ENCODE results near the gene MCU. TPM values are rescaled to one million over a fixed set of nuclear protein-coding genes. Genes with fewer than 3 reads are reported as not detected.
"Not testable (repeated sequence)": the region's sequence is repeated elsewhere in the genome, so short reads cannot be mapped to it uniquely, and the experiment has no call there.

The MCU gene
- total RNA-seq, 4 donors from 2014 or later = 14.9 to 20.6 (median 19.5) TPM

DNA sequence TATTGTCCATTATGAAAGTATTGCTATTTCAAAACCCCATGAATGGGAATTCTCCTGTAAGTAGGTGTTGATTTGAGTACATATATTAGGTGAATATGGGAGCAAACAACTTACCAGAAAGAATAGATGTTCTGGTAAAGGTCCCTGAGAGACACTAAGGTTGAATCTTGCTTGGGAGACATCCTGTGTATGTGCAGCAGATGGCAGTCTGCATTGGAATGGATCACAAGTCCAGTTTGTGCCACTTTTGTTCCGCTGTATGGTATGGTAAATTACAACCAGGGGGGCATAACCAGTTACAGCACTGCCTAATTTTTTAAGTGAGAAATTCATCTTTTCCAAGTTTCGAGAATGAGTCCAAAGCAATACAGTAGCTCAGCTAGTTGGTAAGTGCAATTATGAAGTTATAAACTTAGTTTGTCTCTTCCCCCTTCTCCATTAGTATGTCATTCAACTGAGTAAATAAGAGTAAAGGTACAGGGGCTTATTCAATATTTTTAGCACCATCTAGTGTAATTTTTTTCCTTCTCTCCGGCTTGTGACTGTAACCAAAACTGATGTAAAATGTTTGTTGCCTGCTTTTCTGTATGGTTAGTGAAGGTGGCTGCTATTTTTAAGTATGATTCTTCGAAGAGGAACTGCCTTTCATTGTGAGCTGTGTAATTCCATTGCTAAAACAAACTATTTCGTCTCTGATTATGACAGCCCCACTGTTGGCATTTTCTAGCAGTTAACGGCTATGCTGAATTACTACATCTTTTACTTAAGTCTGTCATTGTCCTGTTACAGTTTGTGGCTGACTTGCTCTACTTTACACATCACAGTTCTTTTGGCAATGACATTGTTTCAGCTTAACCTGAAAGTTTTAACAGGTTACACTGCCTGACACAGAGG is 2.8 kb downstream of the MCU start:
- DNase-seq (ENCODE audit: extremely low spot score) = no peak
- Histone ChIP-seq H3K36me3 (no peaks in the 10 kb centered on the region), H3K9me3 (no peaks in the 10 kb centered on the region), H3K4me1 (peaks cover 24 to 39% (median 36%) of the 10 kb centered on the region in 4 donors), H3K27me3 (no peaks in the 10 kb centered on the region), H3K27ac (replicated peaks in 1 of 4) (peak overlapping the region in 1 of 4 donors; percentile 8), H3K4me3 (peak overlapping the region in 2 of 4 donors; percentile 2 to 15)
- WGBS = 25% methylated on average over 6 of the region's 6 CpGs
- TF ChIP-seq POLR2AphosphoS5 (IDR thresholded peaks at IDR 0.05) (no peak), CTCF (IDR thresholded peaks at IDR 0.05) (peak; percentile 49 to 60 (median 57))
- intact Hi-C loops (cut with DNase I) = loop anchor here (2.0 to 10.0 kb wide), 3 partner anchors 67 to 330 kb away; partner anchors contain the start of gene MICU1

- intact Hi-C loops (cut with DNase I) = loop anchor here (2.0 to 10.0 kb wide), 2 partner anchors 135 to 331 kb away; no protein-coding TSS in a partner anchor
Measured at GRCh38 chr10:72695496-72695895, 3.6 kb downstream of the MCU start.

DNA sequence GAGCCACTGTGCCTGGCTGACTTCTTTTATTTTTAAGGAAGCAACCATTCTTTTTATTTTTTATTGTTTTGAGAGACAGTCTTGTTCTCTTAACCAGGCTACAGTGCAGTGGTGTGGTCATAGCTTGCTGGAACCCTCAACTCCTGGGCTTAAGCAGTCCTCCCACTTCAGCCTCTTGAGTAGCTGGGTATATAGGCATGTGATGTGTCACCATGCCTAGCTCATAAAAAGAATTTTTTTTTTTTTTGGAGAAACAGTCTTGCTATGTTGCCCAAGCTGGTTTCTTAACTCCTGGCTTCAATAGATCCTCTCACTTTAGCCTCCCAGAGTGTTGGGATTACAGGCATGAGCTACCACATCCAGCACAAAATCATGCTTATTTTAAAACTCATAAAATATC is 5.8 kb downstream of the MCU start:
- Histone ChIP-seq H3K4me3 (no peak overlapping the region), H3K27me3 (no peaks in the 10 kb centered on the region), H3K9me3 (no peaks in the 10 kb centered on the region), H3K36me3 (no peaks in the 10 kb centered on the region), H3K27ac (replicated peaks in 1 of 4) (no peak overlapping the region), H3K4me1 (peaks cover 24 to 34% (median 31%) of the 10 kb centered on the region in 4 donors)
- intact Hi-C loops (cut with DNase I) = loop anchor here (10.0 kb wide), 1 partner anchor 333 kb away; no protein-coding TSS in a partner anchor
- no peak for DNase-seq (ENCODE audit: extremely low spot score)
- no peak for TF ChIP-seq POLR2AphosphoS5 (IDR thresholded peaks at IDR 0.05)
- TF ChIP-seq CTCF (IDR thresholded peaks at IDR 0.05) = no peak
- no peak for TF ChIP-seq POLR2A (IDR thresholded peaks at IDR 0.05; ENCODE audit: low read depth)
- no peak for TF ChIP-seq EP300 (IDR thresholded peaks at IDR 0.05)

More at GRCh38 chr10:72695496-72695895, 3.6 kb downstream of the MCU start:
- no peaks in the 10 kb centered on the region for H3K9me3 ChIP-seq
- no peak overlapping the region for H3K27ac ChIP-seq (replicated peaks in 1 of 4)
- H3K4me1 ChIP-seq = peaks cover 24 to 39% (median 36%) of the 10 kb centered on the region in 4 donors
- H3K4me3 ChIP-seq = no peak overlapping the region
- DNase-seq (ENCODE audit: extremely low spot score) = no peak
- no peaks in the 10 kb centered on the region for H3K27me3 ChIP-seq
- TF ChIP-seq CTCF (IDR thresholded peaks at IDR 0.05) (no peak), POLR2AphosphoS5 (IDR thresholded peaks at IDR 0.05) (no peak), EP300 (IDR thresholded peaks at IDR 0.05) (no peak)
- no peaks in the 10 kb centered on the region for H3K36me3 ChIP-seq
- 90% methylated on average over 3 of the region's 3 CpGs for WGBS

- 95% methylated on average over 5 of the region's 5 CpGs for WGBS
- H3K4me3 ChIP-seq; intact Hi-C loops (cut with DNase I); H3K27ac ChIP-seq (replicated peaks in 1 of 4); H3K9me3 ChIP-seq; DNase-seq (ENCODE audit: extremely low spot score); H3K27me3 ChIP-seq; H3K36me3 ChIP-seq; H3K4me1 ChIP-seq: not testable (repeated sequence)
Measured at GRCh38 chr10:72702465-72702864, 10.5 kb downstream of the MCU start.

DNA sequence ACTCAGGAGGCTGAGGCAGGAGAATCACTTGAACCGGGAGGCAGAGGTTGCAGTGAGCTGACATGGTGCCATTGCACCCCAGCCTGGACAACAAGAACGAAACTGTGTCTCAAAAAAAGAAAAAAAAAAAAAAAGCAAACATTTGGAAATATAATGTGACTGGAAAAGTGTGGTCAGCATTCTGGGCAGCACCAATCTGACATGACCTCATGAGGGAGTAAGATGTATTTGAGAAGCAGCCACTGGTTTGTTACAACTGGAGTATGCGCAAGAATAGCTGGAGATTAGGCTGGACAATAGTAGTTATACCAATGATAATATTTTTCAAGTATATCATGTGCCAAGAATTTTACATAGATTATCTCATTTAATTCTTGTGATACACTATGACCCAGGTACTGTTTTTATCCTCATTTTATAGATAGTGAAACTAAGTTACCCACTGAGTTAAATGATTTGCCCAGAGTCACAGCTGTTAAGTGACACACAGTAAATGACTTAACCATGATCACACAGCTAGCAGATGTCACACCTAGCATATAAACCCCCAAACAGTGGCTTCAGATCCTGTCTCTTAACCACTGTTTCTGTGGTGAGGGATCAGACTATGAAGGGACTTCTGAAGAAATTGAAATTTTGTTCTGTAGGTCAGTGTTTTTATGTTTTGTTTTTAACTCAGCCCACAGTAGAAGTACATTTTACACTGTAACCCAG is 11.1 kb downstream of the MCU start:
- Histone ChIP-seq H3K27ac (replicated peaks in 1 of 4) (no peak overlapping the region), H3K4me3 (no peak overlapping the region), H3K4me1 (peaks cover under 1 to 7% (median 4%) of the 10 kb centered on the region in 4 donors), H3K27me3 (no peaks in the 10 kb centered on the region), H3K9me3 (no peaks in the 10 kb centered on the region), H3K36me3 (no peaks in the 10 kb centered on the region)
- 68% methylated on average over 3 of the region's 3 CpGs for WGBS
- no peak for DNase-seq (ENCODE audit: extremely low spot score)
- TF ChIP-seq CTCF (IDR thresholded peaks at IDR 0.05) = no peak
- no peak for TF ChIP-seq POLR2AphosphoS5 (IDR thresholded peaks at IDR 0.05)
- no peak for TF ChIP-seq POLR2A (IDR thresholded peaks at IDR 0.05; ENCODE audit: low read depth)
- TF ChIP-seq EP300 (IDR thresholded peaks at IDR 0.05) = no peak
- intact Hi-C loops (cut with DNase I) = no loop called here
